Neural progenitor cell (in vitro differentiated cells): ENCODE results near the gene ASTN1. TPM values are rescaled to one million over a fixed set of nuclear protein-coding genes. Genes with fewer than 3 reads are reported as not detected.

Experiments
- DNase-seq: peaks from one replicate; pipeline ENCODE4 v3.0.0-alpha.2; 2016; ENCODE audit warnings: low spot score
- H2AFZ ChIP-seq: fragments of 200-600 bp; sonication (generic); replicated peaks from 2 replicates; pipeline ENCODE4 v1.6.1; 2016; ENCODE audit warnings: antibody characterized with exemption
- H3F3A ChIP-seq: fragments of 200-600 bp; sonication (generic); 2 replicates; pipeline ENCODE4 v1.6.1; 2016; ENCODE audit warnings: antibody characterized with exemption, low read depth
- H3K27ac ChIP-seq: fragments of 200-600 bp; sonication (generic); 2 replicates; pipeline ENCODE4 v1.5.1; 2016; ENCODE audit warnings: mild to moderate bottlenecking
- H3K27me3 ChIP-seq: fragments of 200-600 bp; sonication (generic); 2 replicates; pipeline ENCODE4 v1.6.1; 2016; ENCODE audit warnings: mild to moderate bottlenecking, moderate library complexity
- H3K36me3 ChIP-seq: fragments of 200-600 bp; sonication (generic); 2 replicates; pipeline ENCODE4 v1.5.1; 2016
- H3K4me1 ChIP-seq: fragments of 200-600 bp; sonication (generic); 2 replicates; pipeline ENCODE4 v1.6.1; 2016; ENCODE audit warnings: mixed run types
- H3K4me2 ChIP-seq: fragments of 200-600 bp; sonication (generic); 2 replicates; pipeline ENCODE4 v1.6.1; 2016
- H3K4me3 ChIP-seq: fragments of 200-600 bp; sonication (generic); 2 replicates; pipeline ENCODE4 v1.5.1; 2016
- H3K79me2 ChIP-seq: fragments of 200-600 bp; sonication (generic); 2 replicates; pipeline ENCODE4 v1.6.1; 2016; ENCODE audit warnings: low read depth
- H3K9ac ChIP-seq: fragments of 200-600 bp; sonication (generic); 2 replicates; pipeline ENCODE4 v1.6.1; 2016
- H3K9me3 ChIP-seq: fragments of 200-600 bp; sonication (generic); 2 replicates; pipeline ENCODE4 v1.5.1; 2016; ENCODE audit warnings: low read depth
- H4K20me1 ChIP-seq: fragments of 200-600 bp; sonication (generic); 2 replicates; pipeline ENCODE4 v1.6.1; 2016; ENCODE audit warnings: low read depth
- H3K27ac Mint-ChIP-seq: 3 replicates; pipeline ENCODE4 v1.8.0; 2021; ENCODE audit warnings: mixed read lengths
- H3K27me3 Mint-ChIP-seq: 2 replicates; pipeline ENCODE4 v1.8.0; 2022; ENCODE audit warnings: low read depth, mild to moderate bottlenecking, inconsistent platforms, moderate library complexity, mixed read lengths; ENCODE audit not compliant: insufficient read depth
- H3K36me3 Mint-ChIP-seq: 3 replicates; pipeline ENCODE4 v1.8.0; 2021; ENCODE audit warnings: mixed read lengths
- H3K4me1 Mint-ChIP-seq: 3 replicates; pipeline ENCODE4 v1.8.0; 2021; ENCODE audit warnings: mixed read lengths
- H3K4me3 Mint-ChIP-seq: 3 replicates; pipeline ENCODE4 v1.8.0; 2021; ENCODE audit warnings: mild to moderate bottlenecking, moderate library complexity, mixed read lengths
- H3K9me3 Mint-ChIP-seq: 3 replicates; pipeline ENCODE4 v1.8.0; 2020; ENCODE audit warnings: mixed read lengths
- CTCF ChIP-seq: fragments of 200-600 bp; sonication (generic); IDR thresholded peaks from 2 replicates; pipeline ENCODE4 v1.5.1; 2017; ENCODE audit warnings: antibody characterized with exemption, mild to moderate bottlenecking
- EZH2 ChIP-seq: fragments of 200-600 bp; sonication (generic); IDR thresholded peaks from 2 replicates; pipeline ENCODE4 v1.6.1; 2017; ENCODE audit warnings: antibody characterized with exemption, mild to moderate bottlenecking, moderate library complexity
- EZH2phosphoT487 ChIP-seq: fragments of 200-600 bp; sonication (generic); IDR thresholded peaks from 2 replicates; pipeline ENCODE4 v1.6.1; 2017; ENCODE audit warnings: antibody characterized with exemption
- total RNA-seq: library from RNA; depleted of rRNA; stranded (reverse); fragments of >200 nt; gene quantifications from 2 replicates; pipeline ENCODE4 v1.2.3, GENCODE V29; 2015; ENCODE audit warnings: low replicate concordance

Gene ASTN1
- total RNA-seq, 1 donor from 2014 or later, result 7.7 TPM

DNA sequence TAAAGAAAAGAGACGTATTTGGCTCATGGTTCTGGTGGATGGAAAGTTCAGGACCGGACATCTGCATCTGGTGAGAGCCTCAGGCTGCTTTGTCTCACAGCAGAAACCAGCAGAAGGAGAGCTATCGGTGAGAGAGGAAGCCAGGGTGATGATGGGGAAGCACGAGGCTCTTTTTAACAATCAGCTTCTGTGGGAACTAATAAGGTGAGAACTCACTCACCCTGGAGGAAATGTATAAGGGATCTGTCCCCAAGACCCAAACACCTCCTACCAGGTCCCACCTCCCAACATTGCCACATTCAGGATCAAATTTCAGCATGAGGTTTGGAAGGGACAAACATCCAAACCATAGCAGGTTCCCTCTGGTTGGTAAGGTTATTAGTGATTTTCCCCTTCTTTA lies 32.8 kb downstream of the ASTN1 start:
- Histone ChIP-seq H3F3A (no peaks in the 10 kb centered on the region), H3K4me1 (no peaks in the 10 kb centered on the region), H3K9me3 (no peaks in the 10 kb centered on the region), H3K9ac (no peak overlapping the region), H3K27me3 (no peaks in the 10 kb centered on the region), H3K36me3 (no peaks in the 10 kb centered on the region), H3K79me2 (no peaks in the 10 kb centered on the region), H3K4me3 (no peak overlapping the region), H3K4me2 (no peak overlapping the region), H3K27ac (no peak overlapping the region), H2AFZ (no peak overlapping the region), H4K20me1 (no peaks in the 10 kb centered on the region)
- TF ChIP-seq CTCF (no peak), EZH2phosphoT487 (no peak), EZH2 (no peak)
- Mint-ChIP-seq H3K9me3 (no peaks in the 10 kb centered on the region), H3K36me3 (peaks cover 11% of the 10 kb centered on the region), H3K4me3 (no peak overlapping the region), H3K4me1 (peaks cover 4% of the 10 kb centered on the region), H3K27me3 (no peaks in the 10 kb centered on the region), H3K27ac (no peak overlapping the region)
- no peak for DNase-seq

GRCh38 chr1:177130451-177130945 lies 34.0 kb downstream of the ASTN1 start:
- no peak overlapping the region for H3K27ac Mint-ChIP-seq
- Histone ChIP-seq H3K36me3 (no peaks in the 10 kb centered on the region), H2AFZ (no peak overlapping the region), H3K4me2 (no peak overlapping the region), H3K27me3 (no peaks in the 10 kb centered on the region), H3F3A (no peaks in the 10 kb centered on the region), H4K20me1 (no peaks in the 10 kb centered on the region), H3K9me3 (no peaks in the 10 kb centered on the region), H3K79me2 (no peaks in the 10 kb centered on the region), H3K4me3 (no peak overlapping the region), H3K9ac (no peak overlapping the region), H3K27ac (no peak overlapping the region), H3K4me1 (no peaks in the 10 kb centered on the region)
- H3K4me3 Mint-ChIP-seq, result no peak overlapping the region
- DNase-seq, result no peak
- H3K4me1 Mint-ChIP-seq, result no peaks in the 10 kb centered on the region
- H3K9me3 Mint-ChIP-seq, result no peaks in the 10 kb centered on the region
- H3K36me3 Mint-ChIP-seq, result peaks cover 11% of the 10 kb centered on the region
- H3K27me3 Mint-ChIP-seq, result no peaks in the 10 kb centered on the region
- TF ChIP-seq EZH2phosphoT487 (no peak), CTCF (no peak), EZH2 (no peak)

- Mint-ChIP-seq H3K27me3 (no peaks in the 10 kb centered on the region), H3K36me3 (peaks cover 11% of the 10 kb centered on the region), H3K9me3 (no peaks in the 10 kb centered on the region), H3K4me1 (no peaks in the 10 kb centered on the region), H3K4me3 (no peak overlapping the region), H3K27ac (no peak overlapping the region)
- H3F3A ChIP-seq, result no peaks in the 10 kb centered on the region
- no peaks in the 10 kb centered on the region for H3K36me3 ChIP-seq
- H3K27ac ChIP-seq, result no peak overlapping the region
- H3K4me1 ChIP-seq, result no peaks in the 10 kb centered on the region
- H3K4me3 ChIP-seq, result no peak overlapping the region
- H3K9ac ChIP-seq, result no peak overlapping the region
- H3K4me2 ChIP-seq, result no peak overlapping the region
- no peaks in the 10 kb centered on the region for H4K20me1 ChIP-seq
- no peak for DNase-seq
- H2AFZ ChIP-seq, result no peak overlapping the region
- no peaks in the 10 kb centered on the region for H3K79me2 ChIP-seq
- no peaks in the 10 kb centered on the region for H3K9me3 ChIP-seq
- TF ChIP-seq CTCF (no peak), EZH2 (no peak), EZH2phosphoT487 (no peak)
- H3K27me3 ChIP-seq, result no peaks in the 10 kb centered on the region
Observed at GRCh38 chr1:177128665-177129281, 35.7 kb downstream of the ASTN1 start.
